ENCODE measurements around the gene RAMP3.
A peak's percentile ranks its signal among the peaks of the same experiment; 100 is the strongest.
"Not testable (repeated sequence)": the region's sequence is repeated elsewhere in the genome, so short reads cannot be mapped to it uniquely, and the experiment has no call there.

The RAMP3 gene

DNA sequence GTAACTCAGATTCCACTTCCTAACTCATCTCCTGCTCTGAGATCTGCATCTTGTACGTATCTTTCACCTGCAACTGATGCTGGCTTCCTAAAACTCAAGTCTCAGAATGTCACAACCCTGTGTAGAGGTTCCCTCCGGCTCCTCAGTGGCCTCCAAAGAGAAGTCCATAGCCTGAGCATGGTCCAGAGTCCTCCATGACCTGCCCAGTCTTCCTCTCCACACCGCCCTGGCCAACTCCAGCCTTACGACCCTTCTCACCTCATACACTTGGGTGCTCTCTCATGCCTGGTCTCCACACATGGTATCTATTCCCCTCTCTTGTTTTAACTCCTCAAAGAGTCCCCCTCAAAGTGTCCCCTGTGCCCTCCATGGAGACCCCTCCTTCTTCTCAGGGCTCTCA, 41.9 kb downstream of the RAMP3 start:
- DNase-seq = no peak

DNA sequence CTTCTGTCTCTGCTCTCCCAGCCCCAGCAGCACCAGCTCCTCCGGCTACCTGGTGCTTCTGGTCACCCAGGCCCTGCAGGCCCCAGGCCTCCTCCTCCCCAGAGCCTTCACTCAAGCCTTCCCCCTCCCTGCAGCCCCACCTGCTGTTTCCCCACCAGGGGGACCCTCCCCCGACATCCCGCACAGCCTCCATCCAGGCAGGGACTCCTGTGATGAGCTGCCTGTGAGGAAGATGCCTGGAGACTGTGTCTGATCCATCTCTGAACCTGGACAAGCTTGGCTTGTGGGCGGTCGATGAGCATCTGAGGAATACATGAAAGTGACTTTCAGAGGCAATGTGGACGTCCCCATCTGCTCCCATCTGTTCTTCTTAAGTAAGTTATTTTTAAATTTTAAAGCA, 45.0 kb downstream of the RAMP3 start:
- DNase-seq = no peak

DNA sequence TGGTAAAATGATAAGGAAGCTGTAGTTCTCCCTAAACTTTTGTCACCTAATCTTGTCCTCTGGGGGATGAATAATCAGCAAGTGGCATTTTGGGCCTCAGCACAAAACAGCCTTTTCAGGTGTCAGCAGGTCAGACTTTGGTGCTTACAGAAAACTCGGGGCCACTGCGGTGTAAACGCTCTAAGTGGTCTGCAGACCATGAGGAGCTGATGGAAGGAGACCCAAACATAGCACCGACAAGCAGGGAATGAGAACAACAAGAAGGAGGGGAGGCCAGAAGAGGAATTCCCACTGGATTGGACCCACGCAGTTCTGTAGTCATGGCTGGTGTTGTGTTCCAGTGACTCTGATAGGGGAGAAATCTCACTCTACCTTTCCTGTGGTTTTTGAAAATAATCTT, 45.4 kb downstream of the RAMP3 start:
- no peak for DNase-seq

DNA sequence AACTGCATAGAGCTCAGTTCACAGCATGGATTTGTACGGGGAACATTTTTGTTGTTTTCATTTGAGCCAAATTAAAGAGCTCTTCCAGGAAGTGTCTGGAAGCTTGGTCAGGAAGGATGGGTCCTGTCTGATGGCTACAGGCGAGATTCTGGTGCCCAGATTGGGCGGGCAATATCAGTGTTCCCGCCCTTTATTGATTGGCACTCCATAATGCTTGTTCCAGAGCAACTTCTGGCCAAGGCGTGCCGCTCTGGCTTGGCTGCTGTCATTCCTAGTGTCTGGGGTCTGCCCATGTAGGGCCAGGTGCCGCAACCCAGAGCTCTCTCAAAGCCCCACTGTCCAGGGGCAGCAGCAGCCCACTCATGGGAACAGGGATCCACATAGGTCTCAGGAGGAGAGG, 45.9 kb downstream of the RAMP3 start:
- DNase-seq = no peak

DNA sequence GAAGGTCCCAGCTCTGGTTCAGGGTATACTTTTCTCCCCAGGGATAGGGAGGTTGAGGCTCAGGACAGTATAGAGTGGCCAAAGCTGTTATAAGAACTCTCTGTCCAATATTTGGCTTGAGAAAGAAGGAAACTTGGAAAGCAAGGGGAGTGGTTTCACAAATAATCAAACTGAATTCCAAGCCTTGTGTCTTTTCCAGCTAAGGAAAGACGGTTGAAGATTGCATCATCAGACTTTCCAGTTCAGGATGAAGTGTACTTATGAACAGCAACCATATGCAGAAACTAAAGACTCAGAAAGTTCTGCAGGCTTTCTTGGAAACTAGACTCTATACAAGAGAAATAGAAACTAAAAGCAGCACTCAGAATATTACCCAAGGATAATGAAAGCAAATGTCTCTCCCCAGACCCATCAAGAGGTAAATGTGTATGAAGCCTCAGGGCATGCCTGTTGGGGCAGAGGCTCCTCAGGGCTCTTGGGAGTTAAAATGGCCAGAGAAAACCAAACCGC, 46.4 kb downstream of the RAMP3 start:
- no peak for DNase-seq

DNA sequence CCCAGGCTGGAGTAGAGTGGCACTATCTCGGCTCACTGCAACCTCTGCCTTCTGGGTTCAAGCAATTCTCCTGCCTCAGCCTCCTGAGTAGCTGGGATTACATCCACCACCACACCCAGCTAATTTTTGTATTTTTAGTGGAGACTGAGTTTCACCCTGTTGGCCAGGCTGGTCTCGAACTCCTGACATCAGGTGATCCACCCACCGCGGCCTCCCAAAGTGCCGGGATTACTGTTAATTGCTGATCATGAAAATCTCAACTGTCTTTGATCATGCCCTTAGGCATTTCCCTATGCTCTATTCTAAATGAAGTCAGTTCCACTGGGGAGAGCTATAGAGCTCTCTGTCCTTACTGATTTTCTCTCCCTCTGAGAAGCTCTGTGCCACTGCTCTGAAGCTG, 48.7 kb downstream of the RAMP3 start:
- not testable (repeated sequence) for DNase-seq

DNA sequence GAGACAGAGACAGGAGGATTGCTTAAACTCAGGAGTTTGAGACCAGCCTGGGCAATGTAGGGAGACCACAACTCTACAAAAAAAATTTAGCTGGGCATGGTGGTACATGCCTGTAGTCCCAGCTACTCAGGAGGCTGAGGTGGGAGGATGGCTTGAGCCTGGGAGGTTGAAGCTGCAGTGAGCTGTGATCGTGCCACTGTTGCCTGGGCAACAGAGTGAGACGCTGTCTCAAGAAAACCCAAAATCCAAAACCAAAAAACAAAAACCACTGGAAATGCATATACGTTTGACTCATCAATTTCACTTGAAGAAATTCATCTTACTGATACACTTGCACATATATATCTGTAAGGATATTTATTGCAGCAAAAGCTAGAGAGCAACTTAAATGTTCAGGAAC, 52.3 kb downstream of the RAMP3 start:
- not testable (repeated sequence) for DNase-seq

DNA sequence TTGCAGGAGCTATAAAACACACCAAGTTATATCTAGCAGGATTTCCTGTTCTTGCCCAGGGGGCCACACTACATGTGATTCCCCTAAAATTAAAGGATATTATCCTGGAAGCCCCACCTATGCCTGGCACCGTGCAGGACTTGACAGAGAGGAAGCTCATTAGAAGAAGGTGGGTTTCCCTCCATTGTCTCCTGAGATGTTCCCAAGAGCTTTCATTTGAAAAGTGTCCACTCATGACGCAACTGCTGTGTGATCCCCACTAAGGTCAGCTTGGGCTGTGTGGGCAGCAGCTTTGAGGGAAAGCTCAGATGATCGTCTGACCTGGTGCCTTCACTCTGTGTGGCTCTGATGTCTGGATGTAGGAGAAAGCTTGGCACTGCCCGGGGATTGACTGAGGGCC, 53.5 kb downstream of the RAMP3 start:
- no peak for DNase-seq

DNA sequence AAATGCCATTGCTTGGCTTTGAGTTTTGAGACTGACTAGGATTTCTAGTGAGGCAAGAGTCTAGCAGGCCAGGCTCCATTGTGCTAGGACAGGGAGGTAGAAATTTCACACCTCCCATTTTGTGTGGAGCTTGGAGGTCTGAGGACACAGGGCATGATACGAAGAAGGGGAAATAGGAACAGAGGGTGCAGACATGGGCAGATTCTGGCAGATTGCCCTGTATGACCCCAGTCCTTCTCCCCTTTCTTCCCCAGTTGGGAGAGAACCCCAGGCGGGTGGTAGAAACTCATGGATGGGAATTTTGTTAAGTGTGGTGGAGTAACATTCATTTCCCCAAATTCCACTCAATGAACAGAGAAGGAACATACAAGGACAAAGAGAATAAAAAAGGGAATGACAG, 54.4 kb downstream of the RAMP3 start:
- no peak for DNase-seq

DNA sequence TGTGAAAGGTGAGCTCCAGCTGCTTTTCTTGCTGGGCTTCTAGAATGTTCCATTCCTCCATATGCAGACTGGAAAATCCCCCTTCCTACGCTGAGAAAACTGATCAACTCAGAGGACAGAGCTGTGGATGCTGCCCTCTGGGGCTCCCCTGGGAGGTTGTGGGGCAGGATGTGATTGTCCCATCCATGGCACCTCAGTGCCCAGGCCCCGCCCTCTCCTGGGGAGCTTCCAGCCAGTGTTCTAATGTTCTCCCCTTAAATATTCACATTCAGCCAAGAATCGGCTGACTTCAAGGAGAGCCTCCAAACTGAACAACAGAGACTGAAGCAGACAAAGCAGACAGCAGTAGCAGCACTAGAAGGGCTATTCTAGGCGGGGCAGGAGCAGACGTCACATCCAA, 55.0 kb downstream of the RAMP3 start:
- DNase-seq = no peak

DNA sequence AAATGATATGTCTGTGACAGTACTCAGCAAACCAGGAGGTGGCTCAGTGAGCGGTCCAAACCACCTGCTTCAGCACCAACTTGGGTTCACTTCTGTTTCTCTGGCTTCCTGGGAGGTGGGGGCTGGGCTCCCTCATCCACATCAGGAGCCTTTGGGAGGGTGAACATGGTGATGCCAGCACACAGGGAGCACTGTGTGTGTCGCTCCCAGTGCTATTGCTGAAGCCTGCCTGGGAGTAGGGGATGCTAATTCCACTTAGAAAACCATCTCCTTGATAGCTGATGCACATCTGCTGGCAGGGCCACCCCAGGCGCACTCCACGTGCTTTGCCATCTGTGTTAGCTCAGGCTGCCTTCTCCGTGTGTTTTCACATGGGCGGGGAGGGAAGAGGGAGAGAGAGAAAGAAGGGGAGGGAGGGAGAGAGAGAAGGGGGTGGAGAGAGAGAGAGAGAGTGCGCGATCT, 58.0 kb downstream of the RAMP3 start:
- DNase-seq = no peak

DNA sequence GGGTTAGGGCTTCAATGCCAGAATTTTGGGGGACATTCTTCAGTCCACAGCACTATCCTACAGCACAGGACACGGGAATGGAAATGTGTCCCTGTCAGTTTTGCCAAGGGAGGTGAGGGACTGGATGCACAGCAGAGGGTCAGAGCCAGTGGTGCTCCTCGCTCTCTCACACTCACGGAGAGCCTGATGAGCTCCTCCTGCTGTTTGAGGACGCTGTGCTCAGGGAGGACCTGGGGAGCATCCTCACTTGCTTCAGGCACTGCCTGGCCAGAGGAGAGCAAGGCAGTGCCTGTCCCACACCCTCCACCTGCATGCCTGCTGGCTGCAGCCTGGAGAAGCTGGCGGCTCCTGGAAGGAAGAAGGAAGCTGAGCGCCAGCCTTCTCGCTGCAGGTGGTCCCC, 58.6 kb downstream of the RAMP3 start:
- DNase-seq = no peak

DNA sequence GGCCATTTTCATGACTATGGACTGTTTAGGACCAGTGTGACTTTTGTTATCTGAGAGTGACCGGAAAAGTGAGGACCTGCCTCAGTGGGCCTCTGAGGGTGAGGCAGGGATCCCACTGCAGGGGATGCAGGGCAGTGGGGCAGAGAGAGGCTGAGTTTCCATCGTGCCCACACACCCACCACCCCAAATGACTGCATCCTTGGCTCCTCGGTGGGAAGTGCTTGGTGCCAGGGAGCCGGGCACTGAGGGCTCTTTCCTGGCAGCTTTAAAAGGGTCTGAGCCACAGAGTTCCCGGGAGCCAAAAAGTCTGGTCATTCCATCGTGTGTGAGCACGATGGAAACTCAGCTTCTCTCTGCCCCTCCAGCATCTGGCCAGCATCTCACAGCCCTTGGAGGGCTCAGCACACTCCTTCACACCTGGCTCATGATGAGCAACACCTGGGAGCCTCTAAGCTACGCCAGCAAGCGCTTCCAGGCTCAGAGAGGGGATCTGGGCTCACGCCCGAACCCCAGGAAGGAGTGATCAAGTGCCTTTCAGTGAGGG, 59.1 kb downstream of the RAMP3 start:
- DNase-seq = no peak

DNA sequence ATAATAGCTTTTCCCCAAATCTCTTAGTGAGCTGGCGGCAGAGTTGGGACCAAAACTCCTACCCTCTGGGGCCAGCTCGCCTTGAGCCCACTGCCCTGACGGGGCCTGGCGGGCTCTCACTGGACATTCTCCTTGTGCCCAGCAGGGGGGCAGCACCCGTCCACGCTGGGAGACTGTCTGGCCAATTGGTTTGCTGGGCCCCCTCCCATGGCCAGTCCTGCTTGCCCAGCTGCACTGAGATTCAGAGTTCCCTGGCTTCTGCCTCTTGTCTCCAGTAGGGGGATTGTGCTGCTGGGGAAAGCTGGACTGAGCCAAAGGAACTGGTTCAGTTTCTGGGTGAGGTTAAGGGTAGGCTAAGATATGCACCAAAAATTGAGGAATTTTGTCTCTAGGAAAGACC, 59.8 kb downstream of the RAMP3 start:
- peak; percentile 36 for DNase-seq

DNA sequence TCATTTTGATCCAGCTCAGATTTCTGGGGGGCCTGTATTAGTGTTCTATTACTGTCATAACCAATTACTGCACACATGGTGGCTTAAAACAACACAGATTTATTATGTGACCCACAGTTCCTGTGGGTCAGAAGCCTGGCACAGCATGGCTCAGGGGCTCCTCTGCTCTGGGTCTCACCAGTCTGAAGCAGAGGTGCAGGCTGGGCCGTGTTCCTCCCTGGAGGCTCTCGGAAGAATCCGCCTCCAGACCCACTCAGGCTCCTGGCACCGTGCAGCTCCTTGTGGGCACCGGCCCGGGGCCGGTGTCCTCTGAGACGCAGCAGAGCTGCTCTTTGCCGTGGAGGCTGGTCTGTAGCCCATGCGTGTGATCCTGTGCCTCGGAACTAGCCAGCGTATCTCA, 61.5 kb downstream of the RAMP3 start:
- no peak for DNase-seq

DNA sequence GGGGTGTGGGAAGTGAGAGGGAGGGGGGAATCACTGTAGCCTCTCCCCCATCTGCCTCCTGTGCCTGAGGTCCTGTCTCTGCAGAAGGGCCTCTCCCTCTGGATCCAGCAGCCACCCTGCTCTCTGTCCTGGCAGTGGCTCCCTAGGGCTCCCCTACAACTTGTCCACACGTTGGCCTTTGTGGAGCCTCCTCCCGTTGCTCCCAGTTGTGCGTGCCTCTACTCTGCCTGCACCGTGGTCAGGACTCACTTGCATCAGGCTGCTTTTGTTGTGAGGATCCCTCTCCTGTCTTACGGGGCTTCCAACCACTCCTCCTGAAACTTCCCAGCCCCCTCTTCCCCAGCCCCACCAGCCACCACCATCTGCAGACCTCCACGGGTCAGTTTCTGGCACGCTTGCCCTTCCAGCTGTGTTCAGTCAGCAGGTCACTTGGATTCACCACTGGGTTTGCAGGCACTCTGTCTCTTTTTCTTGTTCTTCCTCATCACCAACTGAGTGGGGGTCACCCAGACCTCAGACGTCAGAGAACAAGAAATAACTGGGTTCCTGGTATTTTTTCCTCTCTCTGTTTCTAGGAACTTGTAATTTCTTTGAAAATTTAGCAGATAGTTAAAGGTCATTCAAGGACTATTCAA, 62.3 kb downstream of the RAMP3 start:
- no peak for DNase-seq

DNA sequence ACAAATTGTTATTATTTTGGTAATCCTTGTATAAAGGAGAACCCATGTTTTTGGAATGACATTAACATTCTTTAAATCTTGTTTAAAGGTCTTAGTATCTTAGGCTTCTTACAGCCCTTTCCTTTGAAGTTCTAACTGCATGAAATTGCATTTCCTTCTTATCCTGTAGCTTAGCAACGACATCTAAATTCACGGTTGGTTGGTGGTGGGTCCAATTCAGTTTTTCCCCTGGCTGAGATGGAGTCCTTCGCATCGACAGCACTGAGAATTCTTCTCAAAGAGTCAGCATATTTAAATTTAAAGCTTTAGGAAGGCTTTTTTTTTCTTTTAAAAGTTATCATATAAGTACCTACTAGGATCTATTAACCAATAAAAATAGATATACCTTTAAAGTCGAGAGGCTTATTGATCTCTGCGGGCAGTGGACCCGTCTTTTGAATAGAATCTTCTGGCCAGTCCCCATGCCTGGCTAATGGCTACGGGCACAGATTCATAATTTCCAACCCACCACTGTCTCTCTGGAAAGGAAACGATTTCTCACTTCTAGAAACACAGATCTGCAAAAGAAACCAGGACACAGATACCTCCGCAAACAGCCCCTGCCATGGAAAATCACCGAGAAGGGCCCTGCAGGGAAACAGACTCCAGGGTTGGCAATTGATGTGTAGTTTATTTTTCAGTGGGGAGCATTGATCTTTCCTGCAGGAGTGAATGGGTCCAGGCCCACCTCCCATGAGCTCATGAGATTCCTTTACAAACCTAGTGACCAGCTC, 63.4 kb downstream of the RAMP3 start:
- no peak for DNase-seq

DNA sequence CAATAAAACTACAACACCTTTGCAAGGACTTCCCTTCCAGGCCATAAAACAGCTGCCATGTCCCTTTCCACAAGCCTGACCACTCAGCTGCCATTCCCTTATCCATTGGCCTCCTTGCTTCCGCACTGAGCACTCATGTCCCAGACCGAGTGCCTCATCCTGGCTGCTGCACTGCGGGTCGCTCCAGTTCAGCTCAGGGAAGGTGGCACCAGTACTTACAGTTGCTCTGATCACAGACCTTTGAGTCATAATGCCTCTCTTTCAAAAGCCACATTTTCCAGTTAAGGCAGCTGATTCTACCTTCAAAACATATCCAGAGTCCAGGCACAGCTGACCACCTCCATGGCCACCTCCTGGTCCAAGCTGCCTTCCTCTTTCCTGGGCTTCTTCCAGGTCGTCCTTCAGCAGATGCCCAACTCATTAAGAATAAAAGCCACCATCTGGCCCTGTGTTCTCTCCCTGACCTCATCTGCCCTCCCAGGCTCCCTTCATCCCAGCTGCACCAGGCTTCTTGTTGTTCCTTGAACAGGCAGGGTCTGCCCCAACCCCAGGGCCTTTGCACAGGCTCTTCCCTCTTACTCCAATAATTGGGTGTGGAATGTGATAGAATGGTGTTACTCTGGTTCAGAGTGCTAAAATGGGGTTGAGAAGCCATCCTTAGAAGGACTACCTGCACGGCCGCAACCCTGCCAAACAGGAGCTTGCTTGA, 64.5 kb downstream of the RAMP3 start:
- no peak for DNase-seq

DNA sequence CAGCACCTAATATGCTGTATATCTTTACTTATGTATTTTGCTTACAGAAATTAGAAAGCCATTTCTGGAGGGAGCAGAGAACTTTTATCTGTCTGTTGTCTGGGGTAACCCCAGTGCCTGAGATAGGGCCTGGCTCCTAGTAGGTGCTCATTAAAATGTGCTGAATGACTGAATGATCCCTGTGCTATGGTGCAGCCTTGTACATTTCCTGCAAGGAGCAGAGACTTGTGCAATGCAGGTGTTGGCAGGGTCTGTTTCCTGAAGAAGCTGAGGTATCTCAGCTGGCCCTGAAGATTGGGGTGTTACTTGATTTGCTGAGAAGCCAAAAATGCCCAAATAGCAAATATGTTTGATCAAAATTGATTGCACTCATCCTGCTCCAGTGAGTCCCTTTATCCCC, 65.5 kb downstream of the RAMP3 start:
- no peak for DNase-seq

DNA sequence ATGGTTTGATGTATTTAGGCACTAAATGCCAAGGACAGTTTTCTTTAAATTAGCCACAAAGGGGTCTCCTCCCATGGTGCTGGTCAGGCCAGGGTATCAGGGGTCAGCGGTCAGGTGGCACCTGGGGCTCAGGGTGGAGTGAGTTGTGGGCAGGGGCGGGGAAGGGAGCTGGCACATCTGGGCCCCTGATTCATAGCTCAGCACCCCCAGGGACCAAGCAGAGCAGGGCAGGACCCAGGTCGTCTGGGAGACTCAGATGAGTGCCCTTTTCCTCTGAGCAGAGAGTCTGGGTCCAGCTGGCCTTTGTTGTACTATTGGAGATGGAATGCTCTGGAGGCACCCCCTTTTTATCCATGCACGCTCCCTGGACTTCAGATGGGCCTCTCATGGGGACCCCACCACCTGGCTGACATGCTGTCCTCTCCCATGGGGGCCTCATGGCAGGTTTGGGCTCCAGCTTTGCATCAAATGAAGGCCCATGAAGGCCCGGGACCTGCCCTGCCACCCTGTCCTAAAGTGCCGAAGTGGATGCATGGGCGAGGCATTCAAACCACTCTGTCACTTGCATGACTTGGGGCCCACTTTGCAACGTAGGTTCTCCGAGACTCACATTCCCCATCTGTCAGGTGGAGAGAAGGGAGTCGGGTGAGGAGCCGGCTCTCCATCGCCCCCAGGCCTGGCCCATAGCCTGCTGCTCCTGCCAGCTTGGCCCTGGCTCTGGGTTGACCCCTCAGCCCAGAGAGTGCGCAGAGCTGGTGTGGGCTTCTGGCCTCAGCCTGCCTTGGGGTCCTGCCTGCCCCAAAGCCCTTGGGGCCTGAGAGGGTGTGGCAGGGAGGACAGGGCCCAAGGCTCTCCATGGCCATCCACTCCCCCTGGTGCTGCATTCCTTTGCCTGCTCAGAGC, 66.4 kb downstream of the RAMP3 start:
- DNase-seq = no peak

DNA sequence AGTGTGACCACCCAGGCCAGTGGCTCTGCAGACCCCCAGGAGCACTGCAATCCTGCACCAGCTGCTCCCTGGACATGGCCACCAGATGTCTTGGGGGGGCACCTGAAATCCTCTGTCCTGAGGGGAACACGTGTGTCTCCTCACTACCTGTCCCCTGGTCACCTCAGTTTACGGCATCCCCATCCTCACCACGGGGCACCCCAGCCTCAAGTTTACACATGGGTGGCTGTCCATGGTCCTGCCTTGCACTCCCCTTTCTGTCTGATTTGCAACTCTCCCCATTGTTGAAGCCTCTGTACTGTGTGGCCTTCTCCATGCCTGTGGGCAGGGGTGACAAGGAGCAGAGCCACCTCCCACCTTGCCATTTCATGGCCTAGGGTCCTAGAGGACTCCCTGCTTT, 67.2 kb downstream of the RAMP3 start:
- DNase-seq = no peak

DNA sequence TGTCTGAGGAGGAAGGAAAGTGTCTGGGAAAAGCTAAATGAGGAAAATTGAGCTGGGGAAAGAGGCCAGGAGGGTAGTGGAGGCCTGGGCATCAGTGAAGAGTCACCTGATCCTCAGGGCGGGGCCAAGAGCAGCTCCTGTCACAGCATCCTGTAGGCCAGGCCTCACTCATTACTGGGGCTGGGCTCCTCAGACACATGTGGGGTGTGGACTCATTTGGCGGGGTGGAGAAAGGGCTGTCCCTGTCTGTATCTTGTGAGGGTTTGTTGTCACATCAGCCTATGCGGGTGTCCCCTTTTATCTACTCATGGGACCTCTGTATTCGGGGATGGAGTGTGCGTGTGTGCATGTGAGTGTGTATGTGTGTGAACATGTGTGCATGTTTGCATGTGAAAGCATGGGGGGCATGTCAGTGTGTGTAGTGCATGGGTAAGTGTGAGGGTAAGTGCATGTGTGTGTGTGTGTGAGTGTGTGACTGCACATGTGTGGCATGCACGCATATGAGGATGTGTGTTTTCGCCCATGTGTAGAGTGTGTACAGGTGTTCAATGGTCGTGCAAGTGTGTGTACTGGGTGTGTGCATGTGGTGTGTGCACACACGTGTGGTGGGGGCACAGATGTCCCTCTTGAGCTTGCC, 67.8 kb downstream of the RAMP3 start:
- no peak for DNase-seq
